Upper lobe of left lung (tissue), 6 donors: ENCODE data around the gene COL9A1. TPM values are rescaled to one million over a fixed set of nuclear protein-coding genes. Genes with fewer than 3 reads are reported as not detected.

Source experiments
- ATAC-seq, 2 donors: fragments of 200-7000 bp; cut with Tn5 transposase; one replicate each; pipeline ENCODE4 v1.9.1; 2022; ENCODE audit warnings: mild to moderate bottlenecking in 2 of 2, moderate library complexity in 2 of 2; ENCODE audit not compliant: low FRiP score in 2 of 2
- DNase-seq, 2 donors: peaks; one replicate each; pipeline ENCODE4 v3.0.0-alpha.2; 2019 to 2020
- H3K27ac ChIP-seq, 4 donors: fragments of 200-600 bp; sonication (generic); one replicate each; pipeline ENCODE4 v1.5.1; 2016 to 2019
- H3K27me3 ChIP-seq, 4 donors: fragments of 200-600 bp; sonication (generic); one replicate each; pipeline ENCODE4 v1.5.1; 2017 to 2019
- H3K36me3 ChIP-seq, 4 donors: fragments of 200-600 bp; sonication (generic); one replicate each; pipeline ENCODE4 v1.5.1; 2016 to 2019
- H3K4me1 ChIP-seq, 4 donors: fragments of 200-600 bp; sonication (generic); one replicate each; pipeline ENCODE4 v1.5.1; 2018 to 2019
- H3K4me3 ChIP-seq, 4 donors: fragments of 200-600 bp; sonication (generic); one replicate each; pipeline ENCODE4 v1.5.1; 2017 to 2019; ENCODE audit warnings: mild to moderate bottlenecking in 2 of 4, moderate library complexity in 1 of 4
- H3K9me3 ChIP-seq, 4 donors: fragments of 200-600 bp; sonication (generic); one replicate each; pipeline ENCODE4 v1.5.1; 2018 to 2019
- CTCF ChIP-seq, 6 experiments: fragments of 450-650 bp in 4 of 6; fragments of 200-600 bp in 2 of 6; sonication (generic) in 2 of 6; IDR thresholded peaks; one replicate each; pipeline ENCODE4 v1.5.1; 2016 to 2019; ENCODE audit warnings: antibody characterized with exemption in 6 of 6
- EP300 ChIP-seq, 4 donors: sonication (generic); formaldehyde crosslinking; IDR thresholded peaks; one replicate each; pipeline ENCODE4 v1.5.1; 2017; ENCODE audit warnings: antibody characterized with exemption in 4 of 4, control low read depth in 2 of 4
- POLR2A ChIP-seq, 4 donors: fragments of 450-650 bp; IDR thresholded peaks; one replicate each; pipeline ENCODE4 v1.5.1; 2016 to 2017; ENCODE audit warnings: antibody characterized with exemption in 4 of 4, mild to moderate bottlenecking in 2 of 4
- POLR2AphosphoS5 ChIP-seq, 2 donors: sonication (generic); formaldehyde crosslinking; IDR thresholded peaks; one replicate each; pipeline ENCODE4 v1.5.1; 2017; ENCODE audit warnings: antibody characterized with exemption in 2 of 2
- WGBS, 2 donors: methylation state at CpG; one replicate each; pipeline ENCODE4 v1.1.5; 2017 to 2018; 5-methylcytosine and 5-hydroxymethylcytosine counted together
- total RNA-seq, 6 donors: library from RNA; depleted of rRNA in 4 of 6; stranded (reverse); fragments of >200 nt in 4 of 6; gene quantifications; one replicate each; pipeline versions ENCODE4 v1.1.0 to v1.2.1, GENCODE V29; 2016 to 2021
- donor health status: DM: no; HTN: no; CAD: no; lungs with moderate emphysema.
- donor health status: DM: no; HTN: yes; CAD: no; lungs with severe emphysema.

COL9A1 gene
- total RNA-seq, 6 donors from 2014 or later: 0.30 TPM; not detected in 5

GRCh38 chr6:70219943-70220613 is 82.8 kb downstream of the COL9A1 start:
- TF ChIP-seq CTCF (IDR thresholded peaks at IDR 0.05) (no peak), POLR2A (IDR thresholded peaks at IDR 0.05) (no peak), EP300 (IDR thresholded peaks at IDR 0.05) (no peak), POLR2AphosphoS5 (IDR thresholded peaks at IDR 0.05) (no peak)

GRCh38 chr6:70216767-70217166 is 86.1 kb downstream of the COL9A1 start:
- Histone ChIP-seq H3K9me3 (no peaks in the 10 kb centered on the region), H3K4me1 (no peaks in the 10 kb centered on the region), H3K27ac (no peak overlapping the region), H3K4me3 (no peak overlapping the region), H3K27me3 (no peaks in the 10 kb centered on the region), H3K36me3 (no peaks in the 10 kb centered on the region)
- TF ChIP-seq CTCF (IDR thresholded peaks at IDR 0.05) (no peak), POLR2A (IDR thresholded peaks at IDR 0.05) (no peak), POLR2AphosphoS5 (IDR thresholded peaks at IDR 0.05) (no peak), EP300 (IDR thresholded peaks at IDR 0.05) (no peak)
- 55 to 84% methylated on average over 2 to 8 of the region's 8 CpGs for WGBS, 2 donors
- no peak for ATAC-seq
- peak in 1 of 2 donors; percentile 22 for DNase-seq

More at GRCh38 chr6:70219943-70220613, 82.8 kb downstream of the COL9A1 start:
- Histone ChIP-seq H3K27ac (no peak overlapping the region), H3K9me3 (no peaks in the 10 kb centered on the region), H3K27me3 (no peaks in the 10 kb centered on the region), H3K4me3 (no peak overlapping the region), H3K4me1 (no peaks in the 10 kb centered on the region), H3K36me3 (no peaks in the 10 kb centered on the region)
- ATAC-seq: no peak
- no peak for DNase-seq
- 74 to 95% methylated on average over 1 of the region's 1 CpG for WGBS, 2 donors

GRCh38 chr6:70215460-70216108 is 87.3 kb downstream of the COL9A1 start:
- no peak overlapping the region for H3K27ac ChIP-seq
- ATAC-seq: no peak
- no peak for TF ChIP-seq EP300 (IDR thresholded peaks at IDR 0.05)
- no peak for TF ChIP-seq POLR2AphosphoS5 (IDR thresholded peaks at IDR 0.05)
- no peak for TF ChIP-seq POLR2A (IDR thresholded peaks at IDR 0.05)
- no peak for TF ChIP-seq CTCF (IDR thresholded peaks at IDR 0.05)
- no peaks in the 10 kb centered on the region for H3K4me1 ChIP-seq
- H3K36me3 ChIP-seq: no peaks in the 10 kb centered on the region
- WGBS, 2 donors: 84 to 87% methylated on average over 4 of the region's 4 CpGs
- no peak overlapping the region for H3K4me3 ChIP-seq
- H3K27me3 ChIP-seq: no peaks in the 10 kb centered on the region
- H3K9me3 ChIP-seq: no peaks in the 10 kb centered on the region
- DNase-seq: no peak

- no peak overlapping the region for H3K4me3 ChIP-seq
- 60 to 68% methylated on average over 2 of the region's 2 CpGs for WGBS, 2 donors
- H3K4me1 ChIP-seq: no peaks in the 10 kb centered on the region
- ATAC-seq (no peak), DNase-seq (no peak)
- H3K36me3 ChIP-seq: no peaks in the 10 kb centered on the region
- H3K27me3 ChIP-seq: no peaks in the 10 kb centered on the region
- H3K27ac ChIP-seq: no peak overlapping the region
- TF ChIP-seq POLR2AphosphoS5 (IDR thresholded peaks at IDR 0.05): no peak
- no peak for TF ChIP-seq POLR2A (IDR thresholded peaks at IDR 0.05)
- peak in 1 of 6 experiments; percentile 8 for TF ChIP-seq CTCF (IDR thresholded peaks at IDR 0.05)
- no peak for TF ChIP-seq EP300 (IDR thresholded peaks at IDR 0.05)
- no peaks in the 10 kb centered on the region for H3K9me3 ChIP-seq
These were observed 92.4 kb downstream of the COL9A1 start for GRCh38 chr6:70210462-70210861.
